A549 (cell line): ENCODE results near the gene PDSS1. TPM values are rescaled to one million over a fixed set of nuclear protein-coding genes. Genes with fewer than 3 reads are reported as not detected.

Source experiments
- ATAC-seq, 2 experiments: fragments of 200-7000 bp in 1 of 2; fragments of >200 bp in 1 of 2; cut with Nextera tagmentation in 1 of 2; cut with Tn5 transposase in 1 of 2; 3 replicates each; pipeline versions ENCODE4 v1.8.0 to v1.9.1; 2018 to 2020; ENCODE audit warnings: mild to moderate bottlenecking in 1 of 2, moderate library complexity in 1 of 2
- CTCF ChIA-PET: fragments of 300-600 bp; sonication (Branson Sonifier 250); formaldehyde crosslinking; extraction: SDS; loops from one replicate; lab custom pipeline; 2021; ENCODE audit warnings: antibody characterized with exemption, inconsistent platforms; lab: Yijun Ruan, JAX
- POLR2A ChIA-PET: fragments of 350-600 bp; formaldehyde crosslinking; extraction: SDS; loops from one replicate; lab custom pipeline; 2021; ENCODE audit warnings: antibody characterized with exemption, inconsistent platforms; lab: Yijun Ruan, JAX
- DNase-seq, 2 experiments: peaks; one replicate each; pipeline versions ENCODE4 v3.0.0 to v3.0.0-alpha.2; 2011 to 2016; ENCODE audit warnings: low read depth in 1 of 2, low spot score in 1 of 2
- FAIRE-seq: peaks from 2 replicates; lab custom pipeline; 2011; peaks lifted over from hg19 to GRCh38; lab: Jason Lieb, UNC
- H3K27ac ChIP-seq, 2 experiments: fragments of >200 bp; sonication (Bioruptor Twin); formaldehyde crosslinking; 3 replicates each; pipeline ENCODE4 v1.5.1; 2016 to 2017
- H3K4me1 ChIP-seq: fragments of >200 bp; sonication (Bioruptor Twin); formaldehyde crosslinking; 3 replicates; pipeline ENCODE4 v1.6.1; 2016
- H3K4me2 ChIP-seq: fragments of >200 bp; sonication (Bioruptor Twin); formaldehyde crosslinking; 3 replicates; pipeline ENCODE4 v1.6.1; 2016
- H3K4me3 ChIP-seq: fragments of >200 bp; sonication (Bioruptor Twin); formaldehyde crosslinking; 3 replicates; pipeline ENCODE4 v1.5.1; 2016
- H3K9me3 ChIP-seq: fragments of >200 bp; sonication (Bioruptor Twin); formaldehyde crosslinking; 3 replicates; pipeline ENCODE4 v1.6.1; 2016
- EHF ChIP-seq: fragments of 250-450 bp; sonication (Bioruptor Pico); IDR thresholded peaks from 2 replicates; pipeline ENCODE4 v1.5.0; 2020; ENCODE audit warnings: mild to moderate bottlenecking
- GATA3 ChIP-seq: IDR thresholded peaks from 2 replicates; pipeline ENCODE4 v1.6.1; 2012; ENCODE audit warnings: borderline replicate concordance
- HEYL ChIP-seq: fragments of 250-450 bp; sonication (Bioruptor Pico); IDR thresholded peaks from 2 replicates; pipeline ENCODE4 v1.8.0; 2021; ENCODE audit warnings: mild to moderate bottlenecking, moderate library complexity
- HOXA7 ChIP-seq: fragments of 250-450 bp; sonication (Bioruptor Pico); IDR thresholded peaks from 2 replicates; pipeline ENCODE4 v1.5.0; 2020; ENCODE audit warnings: mild to moderate bottlenecking, moderate library complexity
- JUNB ChIP-seq: fragments of >200 bp; sonication (Bioruptor Twin); formaldehyde crosslinking; IDR thresholded peaks from 2 replicates; pipeline ENCODE4 v1.6.1; 2016
- KDM5A ChIP-seq: fragments of 200-600 bp; sonication (generic); IDR thresholded peaks from 2 replicates; pipeline ENCODE4 v1.6.1; 2016; ENCODE audit warnings: antibody characterized with exemption, mild to moderate bottlenecking
- POLR2AphosphoS2 ChIP-seq: conservative IDR thresholded peaks from 2 replicates; pipeline ENCODE4 v1.6.1; 2012; ENCODE audit warnings: low read length, improper control_type of control experiment, inconsistent platforms
- RAD21 ChIP-seq, 2 experiments: fragments of >200 bp in 1 of 2; sonication (Bioruptor Twin) in 1 of 2; formaldehyde crosslinking in 1 of 2; IDR thresholded peaks in 1 of 2; conservative IDR thresholded peaks in 1 of 2; 2 replicates in 1 of 2; 3 replicates in 1 of 2; pipeline ENCODE4 v1.6.1; 2012 to 2018; ENCODE audit warnings: inconsistent platforms in 1 of 2
- RCOR1 ChIP-seq: fragments of 150-350 bp; IDR thresholded peaks from 2 replicates; pipeline ENCODE4 v1.6.1; 2014; ENCODE audit warnings: antibody characterized with exemption, low read length, low read depth
- ZSCAN20 ChIP-seq: fragments of 250-450 bp; sonication (Bioruptor Pico); IDR thresholded peaks from 2 replicates; pipeline ENCODE4 v1.8.0; 2022; ENCODE audit warnings: mild to moderate bottlenecking, moderate library complexity
- WGBS: methylation state at CpG from one replicate; pipeline ENCODE4 v1.1.6; 2017; ENCODE audit errors: missing lambda C conversion rate; 5-methylcytosine and 5-hydroxymethylcytosine counted together
- polyA plus RNA-seq, 4 experiments: library from polyadenylated mRNA; depleted of rRNA in 3 of 4; stranded (reverse); fragments of >200 nt; fragmentation: RNase III in 1 of 4; extraction: RNeasy Plus Mini Kit Qiagen cat#74134 plus additional on column Dnase treatment in 1 of 4; gene quantifications; 2 replicates in 3 of 4; 3 replicates in 1 of 4; pipeline ENCODE4 v1.2.3, GENCODE V29; 2011 to 2017
- TF ChIP-seq, protein P1 (sequence below): IDR thresholded peaks from 2 replicates; pipeline ENCODE4 v1.6.1; 2012; ENCODE audit warnings: low read depth, borderline replicate concordance
- TF ChIP-seq, protein P2 (sequence below): fragments of 200-600 bp; sonication (generic); IDR thresholded peaks from 2 replicates; pipeline ENCODE4 v1.6.1; 2016; ENCODE audit warnings: antibody characterized with exemption, mild to moderate bottlenecking, moderate library complexity
- TF ChIP-seq, protein P3 (sequence below): fragments of 250-450 bp; sonication (Bioruptor Pico); IDR thresholded peaks from 2 replicates; pipeline ENCODE4 v1.5.0; 2021; ENCODE audit warnings: mild to moderate bottlenecking, moderate library complexity, borderline replicate concordance
- TF ChIP-seq, protein P4 (sequence below): fragments of >200 bp; sonication (Bioruptor Twin); formaldehyde crosslinking; IDR thresholded peaks from 2 replicates; pipeline ENCODE4 v1.6.1; 2016
- TF ChIP-seq, protein P5 (sequence below): fragments of >200 bp; sonication (Bioruptor Twin); formaldehyde crosslinking; IDR thresholded peaks from 3 replicates; pipeline ENCODE4 v1.6.1; 2016

PDSS1 gene
- polyA plus RNA-seq, 2 of the 4 experiments (the other 2 are of a cell fraction), result 14.9 to 24.8 TPM

DNA sequence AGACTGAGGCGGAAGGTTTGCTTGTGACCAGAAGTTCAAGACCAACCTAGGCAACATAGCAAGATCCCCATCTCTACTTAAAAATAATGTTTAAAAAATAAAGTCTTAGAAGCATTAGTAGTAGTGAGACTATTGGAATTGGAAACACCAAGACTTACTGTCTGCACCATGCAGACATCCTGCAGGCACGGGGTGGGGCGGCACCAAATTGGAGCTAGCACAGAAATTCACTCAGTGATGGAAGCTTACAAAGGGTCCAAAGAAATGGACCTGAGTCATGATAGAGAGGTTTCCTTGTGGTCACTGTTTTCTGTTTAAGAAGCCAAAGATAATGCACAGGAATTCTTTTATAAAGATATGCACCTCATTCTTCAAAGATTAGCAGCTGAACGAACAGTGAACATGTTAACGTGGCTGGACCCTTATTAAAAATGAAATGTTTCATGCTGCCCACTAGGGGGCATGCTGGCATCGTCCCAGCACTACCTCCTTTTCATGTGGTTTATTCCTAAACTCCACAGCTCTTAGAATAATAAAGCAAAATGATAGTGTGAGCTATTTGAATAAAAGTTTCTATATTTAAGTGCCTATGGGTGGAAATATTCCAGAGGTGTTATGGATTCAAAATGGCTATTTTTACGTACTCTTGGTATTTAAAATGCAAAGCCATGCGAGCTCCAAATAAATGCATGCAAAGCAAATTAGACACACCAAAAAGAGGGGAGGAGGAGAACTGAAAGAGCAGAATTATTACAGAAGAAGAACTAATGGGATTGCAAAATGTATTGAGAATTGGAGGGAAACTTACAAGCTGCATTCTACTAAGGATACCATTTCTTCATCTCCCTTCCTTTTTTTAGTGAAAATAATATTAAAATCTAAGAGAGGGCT, 28.6 kb downstream of the PDSS1 start (continued):
- TF ChIP-seq JUNB (no peak), RCOR1 (no peak), HEYL (no peak), EHF (no peak), GATA3 (no peak), ZSCAN20 (no peak), POLR2AphosphoS2 (no peak), RAD21 (conservative IDR thresholded peaks at IDR 0.05 in 1 of 2, IDR thresholded peaks at IDR 0.05 in 1 of 2) (peak; percentile 86 to 88)
- TF ChIP-seq, protein P1, sequence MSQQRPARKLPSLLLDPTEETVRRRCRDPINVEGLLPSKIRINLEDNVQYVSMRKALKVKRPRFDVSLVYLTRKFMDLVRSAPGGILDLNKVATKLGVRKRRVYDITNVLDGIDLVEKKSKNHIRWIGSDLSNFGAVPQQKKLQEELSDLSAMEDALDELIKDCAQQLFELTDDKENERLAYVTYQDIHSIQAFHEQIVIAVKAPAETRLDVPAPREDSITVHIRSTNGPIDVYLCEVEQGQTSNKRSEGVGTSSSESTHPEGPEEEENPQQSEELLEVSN, result no peak
- TF ChIP-seq, protein P2, sequence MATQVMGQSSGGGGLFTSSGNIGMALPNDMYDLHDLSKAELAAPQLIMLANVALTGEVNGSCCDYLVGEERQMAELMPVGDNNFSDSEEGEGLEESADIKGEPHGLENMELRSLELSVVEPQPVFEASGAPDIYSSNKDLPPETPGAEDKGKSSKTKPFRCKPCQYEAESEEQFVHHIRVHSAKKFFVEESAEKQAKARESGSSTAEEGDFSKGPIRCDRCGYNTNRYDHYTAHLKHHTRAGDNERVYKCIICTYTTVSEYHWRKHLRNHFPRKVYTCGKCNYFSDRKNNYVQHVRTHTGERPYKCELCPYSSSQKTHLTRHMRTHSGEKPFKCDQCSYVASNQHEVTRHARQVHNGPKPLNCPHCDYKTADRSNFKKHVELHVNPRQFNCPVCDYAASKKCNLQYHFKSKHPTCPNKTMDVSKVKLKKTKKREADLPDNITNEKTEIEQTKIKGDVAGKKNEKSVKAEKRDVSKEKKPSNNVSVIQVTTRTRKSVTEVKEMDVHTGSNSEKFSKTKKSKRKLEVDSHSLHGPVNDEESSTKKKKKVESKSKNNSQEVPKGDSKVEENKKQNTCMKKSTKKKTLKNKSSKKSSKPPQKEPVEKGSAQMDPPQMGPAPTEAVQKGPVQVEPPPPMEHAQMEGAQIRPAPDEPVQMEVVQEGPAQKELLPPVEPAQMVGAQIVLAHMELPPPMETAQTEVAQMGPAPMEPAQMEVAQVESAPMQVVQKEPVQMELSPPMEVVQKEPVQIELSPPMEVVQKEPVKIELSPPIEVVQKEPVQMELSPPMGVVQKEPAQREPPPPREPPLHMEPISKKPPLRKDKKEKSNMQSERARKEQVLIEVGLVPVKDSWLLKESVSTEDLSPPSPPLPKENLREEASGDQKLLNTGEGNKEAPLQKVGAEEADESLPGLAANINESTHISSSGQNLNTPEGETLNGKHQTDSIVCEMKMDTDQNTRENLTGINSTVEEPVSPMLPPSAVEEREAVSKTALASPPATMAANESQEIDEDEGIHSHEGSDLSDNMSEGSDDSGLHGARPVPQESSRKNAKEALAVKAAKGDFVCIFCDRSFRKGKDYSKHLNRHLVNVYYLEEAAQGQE, result no peak

DNA sequence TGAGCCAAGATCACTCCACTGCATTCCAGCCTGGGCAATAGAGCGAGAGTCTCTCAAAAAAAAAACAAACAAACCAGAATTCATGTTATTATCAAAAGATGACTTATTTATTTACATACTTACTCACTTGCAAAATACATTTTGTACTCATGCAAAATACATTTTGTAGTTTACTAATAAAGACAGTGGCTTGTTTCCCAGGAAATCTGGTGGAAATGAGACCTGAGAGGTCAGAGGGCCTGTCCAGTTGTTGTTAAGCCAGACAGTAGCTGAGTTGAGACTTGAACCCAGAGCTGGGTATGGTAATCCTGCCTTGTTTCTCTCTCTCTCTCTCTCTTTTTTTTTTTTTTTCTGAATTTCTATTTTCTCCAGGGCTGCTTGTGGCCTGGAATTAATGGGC, 29.5 kb downstream of the PDSS1 start:
- FAIRE-seq (no peak), DNase-seq (no peak), ATAC-seq (no peak)
- no peak for TF ChIP-seq KDM5A
- TF ChIP-seq, protein P3, sequence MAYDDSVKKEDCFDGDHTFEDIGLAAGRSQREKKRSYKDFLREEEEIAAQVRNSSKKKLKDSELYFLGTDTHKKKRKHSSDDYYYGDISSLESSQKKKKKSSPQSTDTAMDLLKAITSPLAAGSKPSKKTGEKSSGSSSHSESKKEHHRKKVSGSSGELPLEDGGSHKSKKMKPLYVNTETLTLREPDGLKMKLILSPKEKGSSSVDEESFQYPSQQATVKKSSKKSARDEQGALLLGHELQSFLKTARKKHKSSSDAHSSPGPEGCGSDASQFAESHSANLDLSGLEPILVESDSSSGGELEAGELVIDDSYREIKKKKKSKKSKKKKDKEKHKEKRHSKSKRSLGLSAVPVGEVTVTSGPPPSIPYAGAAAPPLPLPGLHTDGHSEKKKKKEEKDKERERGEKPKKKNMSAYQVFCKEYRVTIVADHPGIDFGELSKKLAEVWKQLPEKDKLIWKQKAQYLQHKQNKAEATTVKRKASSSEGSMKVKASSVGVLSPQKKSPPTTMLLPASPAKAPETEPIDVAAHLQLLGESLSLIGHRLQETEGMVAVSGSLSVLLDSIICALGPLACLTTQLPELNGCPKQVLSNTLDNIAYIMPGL (CRISPR knock-in tag), result no peak
- ChIA-PET CTCF (interaction anchor here (0.6 to 6.7 kb wide), 28 partner anchors 9 to 1564 kb away, joined by 3 to 160 read pairs (median 5); partner anchors contain the start of gene ABI1), POLR2A (interaction anchor here (1.6 kb wide), 1 partner anchor 155 kb away, joined by 8 read pairs; no protein-coding TSS in a partner anchor)
- 100% methylated on average over 1 of the region's 1 CpG for WGBS
- Histone ChIP-seq H3K27ac (no peak overlapping the region), H3K9me3 (no peaks in the 10 kb centered on the region), H3K4me1 (0 out of 3 replicates have a peak, but pooled peaks cover 5% of the 10 kb centered on the region), H3K4me3 (no peak overlapping the region), H3K4me2 (no peak overlapping the region)

DNA sequence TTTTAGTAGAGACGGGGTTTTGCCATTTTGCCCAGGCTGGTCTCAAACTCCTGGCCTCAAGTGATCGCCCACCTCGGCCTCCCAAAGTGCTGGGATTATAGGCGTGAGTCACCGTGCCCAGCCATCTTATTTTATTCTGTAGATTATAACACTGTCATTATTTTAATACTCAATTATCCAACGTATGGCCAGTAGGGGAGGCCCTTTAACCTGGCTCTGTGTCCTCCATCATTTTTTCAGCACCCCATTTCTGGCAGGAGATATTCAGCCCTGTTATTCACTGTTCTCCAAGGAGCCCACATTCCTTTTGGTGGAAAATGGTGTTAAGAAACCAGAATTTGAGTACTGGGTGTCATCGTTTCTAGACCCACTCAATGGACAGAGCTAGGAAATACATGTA, 31.5 kb downstream of the PDSS1 start:
- Histone ChIP-seq H3K4me3 (no peak overlapping the region), H3K9me3 (no peaks in the 10 kb centered on the region), H3K4me1 (0 out of 3 replicates have a peak, but pooled peaks cover 5% of the 10 kb centered on the region), H3K4me2 (no peak overlapping the region), H3K27ac (no peak overlapping the region)
- ChIA-PET POLR2A (no interaction called here), CTCF (interaction anchor here (1.0 to 6.7 kb wide), 5 partner anchors 12 to 163 kb away, joined by 3 to 160 read pairs (median 4); no protein-coding TSS in a partner anchor)
- ATAC-seq, result no peak
- FAIRE-seq, result no peak
- DNase-seq, result no peak
- 92% methylated on average over 7 of the region's 7 CpGs for WGBS
- TF ChIP-seq RAD21 (conservative IDR thresholded peaks at IDR 0.05 in 1 of 2, IDR thresholded peaks at IDR 0.05 in 1 of 2) (peak in 1 of 2 experiments; percentile 13; a peak in 1 of 5 replicates), HOXA7 (no peak)
- TF ChIP-seq, protein P4, sequence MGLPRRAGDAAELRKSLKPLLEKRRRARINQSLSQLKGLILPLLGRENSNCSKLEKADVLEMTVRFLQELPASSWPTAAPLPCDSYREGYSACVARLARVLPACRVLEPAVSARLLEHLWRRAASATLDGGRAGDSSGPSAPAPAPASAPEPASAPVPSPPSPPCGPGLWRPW, result no peak
- TF ChIP-seq, protein P5, sequence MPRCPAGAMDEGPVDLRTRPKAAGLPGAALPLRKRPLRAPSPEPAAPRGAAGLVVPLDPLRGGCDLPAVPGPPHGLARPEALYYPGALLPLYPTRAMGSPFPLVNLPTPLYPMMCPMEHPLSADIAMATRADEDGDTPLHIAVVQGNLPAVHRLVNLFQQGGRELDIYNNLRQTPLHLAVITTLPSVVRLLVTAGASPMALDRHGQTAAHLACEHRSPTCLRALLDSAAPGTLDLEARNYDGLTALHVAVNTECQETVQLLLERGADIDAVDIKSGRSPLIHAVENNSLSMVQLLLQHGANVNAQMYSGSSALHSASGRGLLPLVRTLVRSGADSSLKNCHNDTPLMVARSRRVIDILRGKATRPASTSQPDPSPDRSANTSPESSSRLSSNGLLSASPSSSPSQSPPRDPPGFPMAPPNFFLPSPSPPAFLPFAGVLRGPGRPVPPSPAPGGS, result no peak
